HG03064 (cell line): ENCODE measurements around the gene PLK5.
"Not testable (repeated sequence)": the region's sequence is repeated elsewhere in the genome, so short reads cannot be mapped to it uniquely, and the experiment has no call there.

Experiments used
- ATAC-seq: cut with Tn5 transposase; IDR thresholded peaks from one replicate; pipeline ENCODE4 v1.9.1; 2021; ENCODE audit warnings: low read depth; ENCODE audit not compliant: unreplicated experiment

The PLK5 gene

GRCh38 chr19:1522061-1522460 is 1.8 kb upstream of the PLK5 start:
- no peak for ATAC-seq

- ATAC-seq = no peak
Measured at GRCh38 chr19:1522838-1523237, 1.0 kb upstream of the PLK5 start.

GRCh38 chr19:1524287-1524971 is 552 bp downstream of the PLK5 start:
- no peak for ATAC-seq

GRCh38 chr19:1524972-1525325 is 1.1 kb downstream of the PLK5 start:
- no peak for ATAC-seq

GRCh38 chr19:1525343-1525742 is 1.5 kb downstream of the PLK5 start:
- ATAC-seq = no peak

GRCh38 chr19:1526066-1526778 is 2.3 kb downstream of the PLK5 start:
- ATAC-seq = no peak

GRCh38 chr19:1526979-1527649 is 3.2 kb downstream of the PLK5 start:
- no peak for ATAC-seq

- no peak for ATAC-seq
Measured at GRCh38 chr19:1527650-1528309, 3.9 kb downstream of the PLK5 start.

GRCh38 chr19:1528596-1529429 is 4.9 kb downstream of the PLK5 start:
- no peak for ATAC-seq

- ATAC-seq = no peak
Measured at GRCh38 chr19:1529430-1529816, 5.5 kb downstream of the PLK5 start.

GRCh38 chr19:1530856-1531255 is 7.0 kb downstream of the PLK5 start:
- not testable (repeated sequence) for ATAC-seq

- no peak for ATAC-seq
Measured at GRCh38 chr19:1531587-1531986, 7.7 kb downstream of the PLK5 start.

GRCh38 chr19:1532003-1532402 is 8.1 kb downstream of the PLK5 start:
- no peak for ATAC-seq

GRCh38 chr19:1533510-1534150 is 9.8 kb downstream of the PLK5 start:
- ATAC-seq = no peak

- ATAC-seq = no peak
Measured at GRCh38 chr19:1534972-1535371, 11.1 kb downstream of the PLK5 start.

- not testable (repeated sequence) for ATAC-seq
Measured at GRCh38 chr19:1535699-1536098, 11.8 kb downstream of the PLK5 start.

- no peak for ATAC-seq
Measured at GRCh38 chr19:1538978-1539377, 15.1 kb downstream of the PLK5 start.

GRCh38 chr19:1539749-1540148 is 15.9 kb downstream of the PLK5 start:
- not testable (repeated sequence) for ATAC-seq

GRCh38 chr19:1540365-1540925 is 16.6 kb downstream of the PLK5 start:
- no peak for ATAC-seq
